ENCODE measurements around the gene VSIG10L. TPM values are rescaled to one million over a fixed set of nuclear protein-coding genes. Genes with fewer than 3 reads are reported as not detected.

The VSIG10L gene
- total RNA-seq, 1 experiment from 2014 or later = 3.0 TPM

DNA sequence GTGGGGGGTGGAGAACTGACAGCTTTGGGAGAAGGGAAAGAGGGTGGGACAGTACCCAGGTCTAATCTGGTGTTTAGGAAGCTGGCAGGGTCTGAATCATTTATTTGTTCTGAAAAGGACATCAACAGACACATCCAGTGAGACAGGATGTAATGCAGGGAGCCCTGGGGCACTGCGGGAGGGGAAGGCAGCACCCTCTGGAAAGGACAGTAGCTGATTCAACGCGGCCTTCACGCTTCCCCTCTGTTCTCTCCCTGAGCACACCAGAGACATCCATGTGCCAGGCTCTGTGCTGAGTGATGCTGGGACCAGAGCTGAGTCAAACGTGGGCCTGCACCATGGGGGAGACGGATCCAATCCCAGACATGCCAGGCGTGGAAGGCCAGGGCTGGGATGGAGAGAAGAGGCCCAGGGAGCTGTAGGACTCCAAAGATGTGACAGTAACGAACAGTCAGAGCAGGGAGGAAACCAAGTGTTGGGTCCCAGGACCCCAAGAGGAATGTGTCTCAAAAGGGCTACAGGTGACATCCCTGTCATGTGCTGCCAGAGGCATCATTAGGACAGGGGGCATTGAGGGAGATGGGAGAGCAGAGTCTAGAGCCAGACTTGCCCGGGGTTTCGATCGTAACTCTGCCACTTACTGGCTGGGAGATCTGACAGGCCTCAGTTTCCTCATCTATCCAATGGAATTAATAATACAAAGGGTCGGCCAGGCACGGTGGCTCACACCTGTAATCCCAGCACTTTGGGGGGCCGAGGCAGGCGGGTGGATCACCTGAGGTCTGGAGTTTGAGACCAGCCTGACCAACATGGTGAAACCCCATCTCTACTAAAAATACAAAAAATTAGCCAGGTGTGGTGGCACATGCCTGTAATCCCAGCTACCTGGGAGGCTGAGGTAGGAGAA is 22.5 kb upstream of the VSIG10L start:
- CTCF ChIA-PET = interaction anchor here (2.7 kb wide), 1 partner anchor 23 kb away, joined by 7 read pairs; the partner anchor contains the start of gene VSIG10L
- H3K4me3 Mint-ChIP-seq (ENCODE audit: low read depth, unreplicated experiment) = peak overlapping the region; percentile 39
- no peaks in the 10 kb centered on the region for H3K27me3 Mint-ChIP-seq (ENCODE audit: unreplicated experiment)
- TF ChIP-seq, protein P1, sequence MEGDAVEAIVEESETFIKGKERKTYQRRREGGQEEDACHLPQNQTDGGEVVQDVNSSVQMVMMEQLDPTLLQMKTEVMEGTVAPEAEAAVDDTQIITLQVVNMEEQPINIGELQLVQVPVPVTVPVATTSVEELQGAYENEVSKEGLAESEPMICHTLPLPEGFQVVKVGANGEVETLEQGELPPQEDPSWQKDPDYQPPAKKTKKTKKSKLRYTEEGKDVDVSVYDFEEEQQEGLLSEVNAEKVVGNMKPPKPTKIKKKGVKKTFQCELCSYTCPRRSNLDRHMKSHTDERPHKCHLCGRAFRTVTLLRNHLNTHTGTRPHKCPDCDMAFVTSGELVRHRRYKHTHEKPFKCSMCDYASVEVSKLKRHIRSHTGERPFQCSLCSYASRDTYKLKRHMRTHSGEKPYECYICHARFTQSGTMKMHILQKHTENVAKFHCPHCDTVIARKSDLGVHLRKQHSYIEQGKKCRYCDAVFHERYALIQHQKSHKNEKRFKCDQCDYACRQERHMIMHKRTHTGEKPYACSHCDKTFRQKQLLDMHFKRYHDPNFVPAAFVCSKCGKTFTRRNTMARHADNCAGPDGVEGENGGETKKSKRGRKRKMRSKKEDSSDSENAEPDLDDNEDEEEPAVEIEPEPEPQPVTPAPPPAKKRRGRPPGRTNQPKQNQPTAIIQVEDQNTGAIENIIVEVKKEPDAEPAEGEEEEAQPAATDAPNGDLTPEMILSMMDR (IDR thresholded peaks at IDR 0.05; ENCODE audit: unreplicated experiment) = no peak
- H3K4me1 Mint-ChIP-seq (ENCODE audit: low read depth, unreplicated experiment) = peaks cover 25% of the 10 kb centered on the region
- DNase-seq = no peak
- peak overlapping the region; percentile 95 for H3K27ac Mint-ChIP-seq (ENCODE audit: unreplicated experiment)
- no TSS peak for BruUV-seq (replicated peaks)
- intact Hi-C loops (cut with micrococcal nuclease; ENCODE audit: unreplicated experiment) = no loop called here
- peaks cover 55% of the 10 kb centered on the region for H3K36me3 Mint-ChIP-seq (ENCODE audit: insufficient read depth, unreplicated experiment)
- no peaks in the 10 kb centered on the region for H3K9me3 Mint-ChIP-seq (ENCODE audit: low read depth, unreplicated experiment)

DNA sequence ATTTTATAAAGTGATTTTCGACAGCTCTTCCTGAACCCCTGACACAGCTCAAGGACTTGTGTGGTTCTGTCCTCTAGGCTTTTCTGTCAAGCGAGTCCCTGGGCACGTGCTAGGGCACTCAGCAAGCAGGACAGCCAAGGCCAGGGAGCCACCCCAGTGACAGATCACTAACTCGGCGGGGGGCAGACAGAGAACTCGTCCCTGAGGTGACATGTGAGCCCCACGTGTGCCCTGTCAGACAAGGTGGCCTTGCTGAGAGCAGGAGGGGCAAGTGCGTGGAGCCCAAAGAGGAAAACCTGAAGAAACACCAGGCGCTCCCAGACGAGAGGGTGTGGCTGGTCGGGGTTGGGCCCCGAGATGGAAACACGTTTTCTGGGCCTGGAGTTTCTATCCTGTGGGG is 19.3 kb upstream of the VSIG10L start:
- Mint-ChIP-seq H3K9me3 (ENCODE audit: low read depth, unreplicated experiment) (no peaks in the 10 kb centered on the region), H3K4me1 (ENCODE audit: low read depth, unreplicated experiment) (peaks cover 25% of the 10 kb centered on the region), H3K27me3 (ENCODE audit: unreplicated experiment) (no peaks in the 10 kb centered on the region), H3K27ac (ENCODE audit: unreplicated experiment) (no peak overlapping the region), H3K36me3 (ENCODE audit: insufficient read depth, unreplicated experiment) (peaks cover 29% of the 10 kb centered on the region), H3K4me3 (ENCODE audit: low read depth, unreplicated experiment) (no peak overlapping the region)
- CTCF ChIA-PET = no interaction called here
- TF ChIP-seq, protein P1 (IDR thresholded peaks at IDR 0.05; ENCODE audit: unreplicated experiment) = no peak
- DNase-seq = no peak
- BruUV-seq (replicated peaks) = no TSS peak
- intact Hi-C loops (cut with micrococcal nuclease; ENCODE audit: unreplicated experiment) = no loop called here

DNA sequence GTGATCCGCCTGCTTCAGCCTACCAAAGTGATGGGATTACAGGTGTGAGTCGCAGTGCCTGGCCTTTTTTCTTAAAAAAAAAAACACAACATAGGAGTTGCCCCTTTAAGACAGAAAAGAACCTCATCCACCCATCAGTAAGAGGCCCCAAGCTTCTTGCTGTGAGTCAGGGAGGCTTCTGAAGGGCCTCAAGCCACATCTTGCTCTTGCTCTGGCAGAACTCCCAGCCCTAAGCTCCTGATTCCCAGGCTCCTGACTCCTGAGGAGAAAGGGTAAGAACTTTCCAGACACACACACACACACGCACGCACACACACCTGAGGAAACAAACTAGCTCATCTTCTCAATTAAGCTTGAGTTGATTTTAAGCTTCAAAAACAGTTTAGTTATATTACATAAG is 17.4 kb upstream of the VSIG10L start:
- intact Hi-C loops (cut with micrococcal nuclease; ENCODE audit: unreplicated experiment) = no loop called here
- Mint-ChIP-seq H3K9me3 (ENCODE audit: low read depth, unreplicated experiment) (no peaks in the 10 kb centered on the region), H3K36me3 (ENCODE audit: insufficient read depth, unreplicated experiment) (peaks cover 22% of the 10 kb centered on the region), H3K27me3 (ENCODE audit: unreplicated experiment) (no peaks in the 10 kb centered on the region), H3K4me3 (ENCODE audit: low read depth, unreplicated experiment) (no peak overlapping the region), H3K27ac (ENCODE audit: unreplicated experiment) (no peak overlapping the region), H3K4me1 (ENCODE audit: low read depth, unreplicated experiment) (peaks cover 20% of the 10 kb centered on the region)
- BruUV-seq (replicated peaks) = no TSS peak
- CTCF ChIA-PET = interaction anchor here (1.0 to 1.5 kb wide), 2 partner anchors 8 to 19 kb away, joined by 3 to 5 read pairs; no protein-coding TSS in a partner anchor
- no peak for DNase-seq
- TF ChIP-seq, protein P1 (IDR thresholded peaks at IDR 0.05; ENCODE audit: unreplicated experiment) = no peak

DNA sequence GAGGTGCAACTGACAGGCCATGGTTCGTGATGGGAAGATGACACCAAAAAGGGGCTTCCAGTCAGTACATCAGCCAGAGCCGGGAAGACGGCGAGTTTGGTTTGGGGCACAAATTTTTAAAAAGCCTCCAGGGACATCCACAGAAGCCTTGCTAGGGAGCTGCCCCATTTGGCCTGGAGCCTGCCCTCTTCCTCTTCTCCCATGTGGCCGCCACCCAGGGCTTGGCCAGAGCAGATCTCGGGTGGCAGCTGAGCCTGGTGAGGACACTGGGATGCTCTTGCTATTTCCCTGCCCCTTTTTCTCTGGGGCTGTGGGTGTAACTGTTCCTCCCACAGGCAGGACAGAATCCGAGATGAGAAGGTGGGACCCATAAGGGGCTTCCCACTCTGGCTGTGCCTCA is 16.0 kb upstream of the VSIG10L start:
- Mint-ChIP-seq H3K27ac (ENCODE audit: unreplicated experiment) (peak overlapping the region; percentile 9), H3K4me1 (ENCODE audit: low read depth, unreplicated experiment) (peaks cover 7% of the 10 kb centered on the region)

More for the DNA sequence above, 16.0 kb upstream of the VSIG10L start:
- Mint-ChIP-seq H3K36me3 (ENCODE audit: insufficient read depth, unreplicated experiment) (peaks cover 14% of the 10 kb centered on the region), H3K27me3 (ENCODE audit: unreplicated experiment) (no peaks in the 10 kb centered on the region), H3K9me3 (ENCODE audit: low read depth, unreplicated experiment) (no peaks in the 10 kb centered on the region), H3K4me3 (ENCODE audit: low read depth, unreplicated experiment) (no peak overlapping the region)
- no TSS peak for BruUV-seq (replicated peaks)
- no peak for DNase-seq
- CTCF ChIA-PET = interaction anchor here (0.6 kb wide), 1 partner anchor 574 kb away, joined by 3 read pairs; no protein-coding TSS in a partner anchor
- TF ChIP-seq, protein P1 (IDR thresholded peaks at IDR 0.05; ENCODE audit: unreplicated experiment) = no peak
- intact Hi-C loops (cut with micrococcal nuclease; ENCODE audit: unreplicated experiment) = no loop called here

All from Calu3 (cell line).